ENCODE results near the gene VGLL3.
"Not testable (repeated sequence)": the region's sequence is repeated elsewhere in the genome, so short reads cannot be mapped to it uniquely, and the experiment has no call there.

Gene VGLL3, protein sequence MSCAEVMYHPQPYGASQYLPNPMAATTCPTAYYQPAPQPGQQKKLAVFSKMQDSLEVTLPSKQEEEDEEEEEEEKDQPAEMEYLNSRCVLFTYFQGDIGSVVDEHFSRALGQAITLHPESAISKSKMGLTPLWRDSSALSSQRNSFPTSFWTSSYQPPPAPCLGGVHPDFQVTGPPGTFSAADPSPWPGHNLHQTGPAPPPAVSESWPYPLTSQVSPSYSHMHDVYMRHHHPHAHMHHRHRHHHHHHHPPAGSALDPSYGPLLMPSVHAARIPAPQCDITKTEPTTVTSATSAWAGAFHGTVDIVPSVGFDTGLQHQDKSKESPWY

DNA sequence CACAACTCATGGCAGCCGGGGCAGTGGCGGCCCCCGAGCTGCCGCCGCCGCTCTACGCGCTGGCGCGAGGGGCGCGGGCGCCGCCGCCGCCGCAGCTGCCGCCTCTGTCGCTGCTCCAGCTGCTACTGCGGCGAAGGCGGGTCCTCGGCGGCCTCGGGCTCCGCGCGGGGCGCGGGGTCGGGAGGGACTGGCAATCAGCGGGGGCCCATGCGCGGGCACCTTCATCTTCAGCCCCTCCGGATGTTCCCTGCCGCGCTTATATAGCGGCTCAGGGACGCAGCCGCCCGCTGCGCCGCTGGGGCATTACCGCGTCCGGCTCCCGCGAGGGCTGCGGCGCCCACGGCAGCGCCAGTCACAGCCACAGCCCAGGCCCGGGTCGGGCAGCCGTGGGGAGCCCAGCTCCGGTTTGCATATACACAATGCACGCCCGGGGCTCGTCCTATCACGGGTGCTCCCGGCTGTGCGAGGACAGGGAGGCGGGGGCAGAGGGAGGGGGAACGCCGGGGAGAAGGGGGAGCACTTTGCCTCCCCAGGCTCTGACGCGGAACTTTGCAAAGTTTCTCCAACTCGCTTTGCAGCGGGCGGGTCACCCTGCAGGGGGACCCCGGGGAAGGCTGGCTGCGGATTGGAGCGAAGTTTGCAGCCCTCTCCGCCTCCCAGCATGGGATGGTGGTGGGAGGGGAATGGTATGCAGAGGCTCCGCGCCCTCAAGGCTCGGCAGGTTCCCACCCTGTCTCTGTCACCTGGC, at the start of gene VGLL3:
Gene VGLL3, minus strand, starts transcription at position 416 of the 748 bp plus-strand sequence. Its CDS starts 406 bp downstream, at position 10.
- in situ Hi-C loops (cut with HindIII; ENCODE audit: low sequenced_read_pairs) = no loop called here

DNA sequence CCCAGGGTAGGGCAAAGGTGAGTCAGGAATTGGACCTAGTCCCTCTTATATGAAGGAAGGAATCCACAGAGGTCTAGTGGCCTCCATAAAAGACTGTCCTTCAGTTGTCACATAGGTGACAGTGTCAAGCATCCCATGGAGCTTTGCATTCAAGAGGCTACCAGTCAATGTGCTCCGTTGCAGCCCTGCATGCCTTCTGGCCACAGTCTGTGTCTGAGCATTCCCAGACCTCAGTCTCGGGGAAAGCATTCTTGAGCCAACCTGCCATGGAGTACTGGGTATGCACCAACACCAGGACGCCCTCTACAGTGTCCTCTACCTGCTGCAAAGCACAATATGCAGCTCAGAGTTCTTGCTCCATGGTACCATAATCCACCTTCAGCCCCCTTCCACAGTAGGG, 46.7 kb upstream of the VGLL3 start:
- in situ Hi-C loops (cut with HindIII; ENCODE audit: low sequenced_read_pairs) = no loop called here

DNA sequence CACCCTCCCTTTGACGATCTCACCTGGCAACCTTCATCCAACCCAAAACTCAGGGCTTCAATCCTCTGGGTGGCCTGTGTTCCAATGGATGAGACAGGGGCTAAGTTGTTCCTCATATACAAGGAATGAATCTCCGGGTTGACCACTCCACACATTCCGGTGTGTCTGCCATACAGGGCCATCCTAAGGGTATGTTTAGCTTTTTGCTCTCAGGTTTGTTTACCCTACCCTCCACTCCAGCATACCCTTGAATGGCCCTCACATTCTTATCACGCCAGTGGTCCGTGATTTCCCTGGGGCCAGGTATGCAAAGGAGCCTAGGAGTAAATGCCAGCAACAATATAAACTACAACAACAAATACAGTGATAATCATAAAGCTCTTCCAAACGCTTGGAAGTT, 45.7 kb upstream of the VGLL3 start:
- in situ Hi-C loops (cut with HindIII; ENCODE audit: low sequenced_read_pairs) = no loop called here

DNA sequence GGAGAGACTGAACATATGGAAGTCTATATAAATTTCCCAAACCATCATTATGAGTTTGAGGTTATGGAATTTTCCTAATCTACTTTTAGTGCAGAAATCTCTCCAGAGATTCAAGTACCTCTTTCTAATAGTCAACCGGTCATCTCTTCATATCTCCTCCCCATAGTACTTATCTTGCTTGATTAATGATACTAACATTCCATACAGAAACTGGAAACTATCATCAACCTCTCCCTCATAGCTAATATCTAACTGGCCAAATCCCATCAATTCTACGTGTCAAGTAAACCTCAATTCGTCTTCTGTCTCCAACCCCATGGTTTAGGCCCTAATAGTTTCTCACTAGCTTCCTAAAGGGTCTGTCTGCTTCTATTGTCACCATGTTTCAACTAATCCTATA, 44.4 kb upstream of the VGLL3 start:
- in situ Hi-C loops (cut with HindIII; ENCODE audit: low sequenced_read_pairs) = no loop called here

DNA sequence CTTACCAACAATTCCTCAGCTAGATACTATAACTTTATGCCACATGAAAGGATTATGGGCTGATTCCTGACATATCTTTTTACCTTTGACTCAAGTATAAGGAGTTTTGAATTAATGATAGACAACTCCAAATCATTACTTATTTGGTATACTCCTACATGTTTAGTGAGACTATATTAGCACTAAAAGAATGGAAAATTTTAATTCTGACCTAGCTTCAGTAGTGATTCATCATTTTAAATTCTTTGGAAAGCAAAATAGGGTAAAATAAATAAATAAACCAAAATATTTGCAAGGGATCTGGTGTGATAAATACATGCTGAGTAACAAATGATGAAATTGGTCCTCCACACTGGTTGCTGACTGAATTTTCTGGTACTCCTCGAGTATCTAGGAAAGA, 42.3 kb upstream of the VGLL3 start:
- in situ Hi-C loops (cut with HindIII; ENCODE audit: low sequenced_read_pairs) = no loop called here

DNA sequence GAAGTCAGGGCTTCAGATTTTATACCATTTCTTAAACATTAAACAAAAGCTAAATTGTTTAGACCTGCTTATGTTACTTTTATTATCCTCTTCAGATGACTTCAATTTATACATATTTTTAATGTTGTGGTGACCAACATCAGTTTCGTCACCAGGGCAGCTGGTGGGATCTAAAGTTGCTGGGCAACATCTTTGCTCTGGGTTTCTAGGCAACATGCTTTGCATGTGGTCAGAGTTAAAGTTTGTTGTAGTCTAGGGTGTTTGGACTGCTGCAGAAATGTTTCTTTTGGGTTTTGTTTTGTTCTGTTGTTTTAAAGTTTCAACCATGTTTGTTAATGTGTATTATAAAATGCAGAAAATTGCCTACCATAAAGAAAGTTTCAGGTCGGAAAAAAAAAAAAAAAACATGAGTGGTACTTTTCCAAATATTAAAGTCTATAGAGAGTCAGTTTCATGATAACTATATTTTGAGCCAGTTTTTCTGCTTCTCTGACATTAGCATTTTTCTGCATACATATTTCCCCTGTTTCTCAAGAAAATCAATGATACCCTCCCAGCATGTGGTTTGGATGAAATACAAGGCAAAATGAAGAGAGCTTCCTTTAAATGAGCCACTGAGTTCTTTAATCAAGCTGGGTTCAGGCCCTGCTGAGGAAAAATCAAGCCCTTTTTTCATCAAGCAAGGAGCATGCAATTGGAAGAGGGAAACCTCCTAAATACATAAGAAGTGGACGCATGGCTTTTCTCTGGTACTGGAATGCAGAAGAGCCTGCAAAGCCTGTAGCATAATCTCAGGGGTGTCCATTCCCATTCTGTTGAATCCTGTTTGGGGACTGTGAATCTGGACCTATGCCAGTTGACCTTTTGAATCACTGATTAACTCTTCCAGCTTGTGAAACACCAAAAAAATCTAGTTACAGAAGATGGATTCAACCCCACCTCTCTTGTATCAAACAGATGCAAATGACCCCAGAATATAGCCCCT, 35.0 kb upstream of the VGLL3 start:
- in situ Hi-C loops (cut with HindIII; ENCODE audit: low sequenced_read_pairs) = no loop called here

DNA sequence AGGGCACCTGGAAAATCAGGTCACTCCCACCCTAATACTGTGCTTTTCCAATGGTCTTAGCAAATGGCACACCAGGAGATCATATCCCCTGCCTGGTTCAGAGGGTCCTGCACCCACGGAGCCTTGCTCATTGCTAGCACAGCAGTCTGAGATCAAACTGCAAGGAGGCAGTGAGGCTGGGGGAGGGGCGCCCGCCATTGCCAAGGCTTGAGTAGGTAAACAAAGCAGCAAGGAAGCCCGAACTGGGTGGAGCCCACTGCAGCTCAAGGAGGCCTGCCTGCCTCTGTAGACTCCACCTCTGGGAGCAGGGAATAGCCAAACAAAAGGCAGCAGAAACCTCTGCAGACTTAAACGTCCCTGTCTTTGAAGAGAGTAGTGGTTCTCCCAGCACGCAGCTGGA, 26.4 kb upstream of the VGLL3 start:
- in situ Hi-C loops (cut with HindIII; ENCODE audit: low sequenced_read_pairs) = not testable (repeated sequence)

DNA sequence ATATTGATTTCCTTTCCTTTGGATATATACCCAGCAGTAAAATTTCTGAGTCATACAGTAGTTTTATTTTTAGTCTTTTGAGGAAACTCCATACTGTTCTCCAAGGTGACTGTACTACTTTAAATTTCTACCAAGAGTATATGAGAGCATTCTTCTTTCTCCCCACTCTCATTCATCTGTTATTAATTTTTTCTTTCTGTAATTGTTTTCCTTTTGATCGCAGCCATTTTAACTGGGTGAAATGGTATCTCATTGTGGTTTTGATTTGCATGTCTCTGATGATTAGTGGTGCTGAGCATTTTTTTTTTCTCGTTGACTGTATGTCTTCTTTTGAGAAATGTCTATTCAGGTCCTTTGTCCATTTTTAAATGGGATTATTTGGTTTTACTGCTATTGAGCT, 18.3 kb upstream of the VGLL3 start:
- in situ Hi-C loops (cut with HindIII; ENCODE audit: low sequenced_read_pairs) = no loop called here

DNA sequence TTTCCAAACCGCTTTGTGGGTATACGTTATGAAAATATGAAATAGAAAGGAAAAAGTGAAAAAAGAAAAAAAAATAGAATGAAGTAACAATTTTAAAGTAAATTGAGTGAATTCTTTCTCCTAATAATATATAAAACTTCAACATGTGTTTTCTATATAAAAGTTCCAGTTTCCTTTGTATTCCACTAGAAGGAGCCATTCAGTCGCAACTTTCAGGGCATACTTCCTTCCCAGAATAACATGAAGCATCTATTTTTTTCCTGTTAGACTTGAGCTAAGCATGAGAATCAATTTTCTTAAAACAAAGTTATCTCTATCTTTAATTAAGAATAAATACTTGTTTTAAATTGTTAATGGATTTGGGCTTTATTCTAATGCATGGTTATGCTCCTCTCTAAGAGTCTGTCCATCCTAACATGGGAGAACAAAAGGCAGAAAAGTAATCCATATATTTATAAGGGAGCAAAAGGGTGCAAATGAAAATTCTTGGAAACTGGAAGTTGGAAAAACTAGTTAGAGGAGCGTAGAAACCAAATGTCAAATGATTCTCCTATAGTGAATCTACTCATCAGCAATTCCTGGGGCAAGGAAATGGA, 16.0 kb upstream of the VGLL3 start:
- in situ Hi-C loops (cut with HindIII; ENCODE audit: low sequenced_read_pairs) = no loop called here

DNA sequence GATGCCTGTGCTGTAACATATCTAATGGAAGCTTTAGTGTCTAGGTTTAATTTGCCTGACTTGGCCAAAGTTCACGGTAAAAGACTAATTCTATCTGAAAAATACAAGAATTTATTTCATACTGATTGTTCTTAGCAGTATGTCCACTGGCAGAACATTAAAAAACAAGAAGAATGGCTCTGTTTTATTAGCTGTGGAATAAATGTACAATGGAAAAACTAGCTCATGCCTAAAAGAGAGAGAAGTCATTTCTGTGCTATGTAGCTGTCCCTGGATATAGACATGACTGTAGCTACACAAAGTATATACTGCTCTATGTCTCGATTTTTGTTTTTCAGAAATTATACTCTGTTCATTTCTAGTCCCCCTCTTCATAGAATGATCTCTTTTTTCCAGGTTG, 13.9 kb upstream of the VGLL3 start:
- in situ Hi-C loops (cut with HindIII; ENCODE audit: low sequenced_read_pairs) = no loop called here

DNA sequence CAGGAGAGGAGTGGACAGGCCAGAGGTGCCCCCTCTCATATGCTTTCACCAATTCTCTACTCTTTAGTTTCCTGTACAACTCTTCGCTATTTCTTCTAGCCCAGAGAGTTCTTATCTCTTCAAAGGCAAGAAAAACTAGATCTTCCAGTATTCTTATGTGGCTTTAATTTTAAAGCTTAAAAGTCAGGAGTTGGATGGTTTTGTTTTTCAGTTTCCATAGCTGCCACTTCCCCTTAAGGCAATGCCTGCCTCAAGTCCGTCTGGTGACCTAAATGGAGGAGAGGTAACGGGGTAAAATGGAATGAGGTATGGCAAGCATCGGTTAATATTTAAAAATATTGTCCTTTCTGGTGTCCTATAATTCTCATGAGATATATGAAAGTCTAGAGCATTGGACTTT, 11.4 kb upstream of the VGLL3 start:
- in situ Hi-C loops (cut with HindIII; ENCODE audit: low sequenced_read_pairs) = no loop called here

DNA sequence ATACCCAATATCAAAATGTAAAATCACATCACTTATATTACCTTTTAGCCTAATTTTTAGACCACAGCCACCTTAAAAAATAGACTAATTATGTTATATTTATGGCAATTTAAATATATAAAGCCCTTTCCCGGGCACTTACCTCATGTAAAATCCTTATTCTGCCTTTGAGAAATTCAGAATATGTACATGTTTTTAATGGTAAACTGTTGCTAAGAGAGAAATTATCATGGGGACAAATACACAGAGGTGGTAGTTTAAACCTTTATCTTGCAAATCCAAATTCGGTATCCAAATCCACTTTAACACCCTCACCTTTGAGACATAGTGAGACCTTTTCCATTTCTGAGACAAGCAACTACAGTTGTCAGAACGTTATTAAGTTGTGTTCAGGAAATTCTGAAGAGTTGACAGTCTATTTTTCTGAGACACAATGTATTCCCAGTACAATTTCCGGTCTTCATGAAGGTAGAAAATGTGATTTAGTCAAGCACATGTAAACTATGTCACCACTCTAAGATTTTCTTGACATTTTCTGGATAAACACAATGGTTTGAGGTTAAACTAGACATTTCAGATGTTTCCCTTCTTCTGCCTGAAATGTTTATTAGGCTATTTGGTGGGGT, 10.6 kb upstream of the VGLL3 start:
- in situ Hi-C loops (cut with HindIII; ENCODE audit: low sequenced_read_pairs) = no loop called here

DNA sequence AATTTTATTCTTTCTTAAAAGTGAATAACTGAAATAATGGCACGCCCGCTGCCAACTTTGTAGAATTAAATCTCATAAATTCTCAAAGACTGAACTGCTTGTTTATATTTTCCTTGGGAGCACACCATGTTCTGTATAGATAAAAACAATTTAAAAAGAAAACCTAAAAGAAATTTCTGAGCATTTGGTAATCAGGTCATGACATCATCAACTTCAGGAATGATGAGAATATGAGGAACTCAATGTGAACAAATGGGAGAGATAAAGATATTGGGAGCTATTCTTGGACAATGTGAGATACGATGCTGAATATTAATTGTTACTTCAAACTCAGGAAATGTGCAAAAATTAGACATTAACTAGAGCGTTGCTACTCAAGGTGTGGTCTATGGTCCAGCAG, 10.0 kb upstream of the VGLL3 start:
- in situ Hi-C loops (cut with HindIII; ENCODE audit: low sequenced_read_pairs) = no loop called here

DNA sequence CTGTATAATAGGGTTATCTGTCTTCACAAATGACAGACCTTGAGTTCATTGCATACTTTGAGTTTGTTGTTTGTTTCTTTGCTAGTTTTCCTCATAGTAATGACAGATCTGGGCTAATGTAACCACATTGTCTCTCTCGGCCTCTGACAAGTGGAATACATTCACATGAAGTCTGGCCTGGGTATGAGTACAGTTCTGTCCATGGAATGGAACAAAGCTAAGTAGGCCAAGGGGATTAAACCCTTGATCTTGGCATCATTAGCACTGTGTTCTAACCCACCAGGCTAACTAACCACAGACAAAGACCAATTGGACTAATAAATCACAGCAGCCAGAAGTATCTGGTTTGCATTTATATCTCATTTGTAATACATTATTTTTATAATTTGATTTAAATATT, 7.6 kb upstream of the VGLL3 start:
- in situ Hi-C loops (cut with HindIII; ENCODE audit: low sequenced_read_pairs) = no loop called here

DNA sequence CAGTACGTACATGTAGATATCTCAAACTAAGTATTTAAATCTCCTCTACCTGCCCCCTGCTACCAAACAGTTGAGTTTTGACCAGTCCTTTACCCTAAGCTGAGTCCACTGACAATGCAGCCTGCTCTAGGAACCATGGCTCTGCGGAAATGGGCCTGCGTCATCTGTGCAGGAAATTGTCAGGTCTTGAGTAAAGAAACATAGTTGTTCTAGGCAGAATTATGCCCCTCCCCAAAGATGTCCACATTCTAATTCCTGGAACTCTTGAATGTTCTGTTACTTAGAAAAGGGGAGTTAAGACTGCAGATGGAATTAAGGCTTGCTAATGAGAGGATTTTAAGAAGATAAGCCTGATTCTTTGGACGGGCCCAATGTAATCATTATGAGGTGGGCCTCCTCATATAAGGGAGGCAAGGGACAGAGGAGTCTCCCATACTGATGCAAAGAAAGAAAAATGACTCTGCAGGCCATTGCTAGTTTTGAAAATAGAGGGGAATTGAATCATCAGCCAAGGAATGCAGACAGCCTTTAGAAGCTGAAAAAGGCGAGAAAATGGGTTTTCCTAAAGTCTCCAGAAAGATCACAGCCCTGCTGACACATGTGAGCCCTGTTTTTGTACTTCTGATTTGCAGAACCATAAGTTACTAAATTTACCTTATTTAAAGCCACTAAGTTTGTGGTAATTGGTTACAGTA, 5.5 kb upstream of the VGLL3 start:
- in situ Hi-C loops (cut with HindIII; ENCODE audit: low sequenced_read_pairs) = no loop called here

DNA sequence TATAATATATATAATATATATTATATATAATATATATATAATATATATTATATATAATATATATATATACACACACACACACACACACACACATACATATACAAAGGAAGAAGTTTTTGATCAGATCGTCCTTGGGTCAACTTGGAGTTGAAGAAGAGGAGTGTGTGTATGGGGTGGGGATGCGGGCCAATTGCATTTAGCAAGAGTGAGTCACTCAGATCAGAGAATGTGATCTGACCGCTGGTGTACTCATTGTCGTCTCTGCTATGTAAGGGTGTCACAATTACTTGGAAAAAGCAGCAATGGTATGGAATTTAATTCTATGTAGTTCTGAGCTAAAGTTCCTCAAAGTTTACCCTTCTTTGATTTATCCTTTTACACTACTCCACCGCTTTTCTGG, 4.6 kb upstream of the VGLL3 start:
- in situ Hi-C loops (cut with HindIII; ENCODE audit: low sequenced_read_pairs) = no loop called here

DNA sequence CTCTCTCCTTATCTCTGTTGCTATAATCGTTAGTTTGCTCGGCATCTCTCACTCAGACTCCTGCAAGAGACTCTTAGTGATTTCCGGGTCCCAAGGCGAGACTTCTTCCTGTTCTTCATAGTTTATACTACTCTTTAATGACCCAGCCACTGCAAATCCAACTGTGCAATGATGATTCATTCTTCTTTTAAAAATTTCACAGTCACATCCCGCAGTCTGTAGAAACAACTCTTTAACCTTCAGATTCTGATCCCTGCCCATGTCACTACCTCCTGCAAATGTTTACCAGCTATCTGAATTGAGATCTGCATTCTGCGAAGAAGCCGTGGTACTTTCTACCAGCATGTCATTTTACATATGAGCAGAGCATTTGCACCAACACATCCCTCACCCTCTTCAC, 2.8 kb upstream of the VGLL3 start:
- in situ Hi-C loops (cut with HindIII; ENCODE audit: low sequenced_read_pairs) = no loop called here

DNA sequence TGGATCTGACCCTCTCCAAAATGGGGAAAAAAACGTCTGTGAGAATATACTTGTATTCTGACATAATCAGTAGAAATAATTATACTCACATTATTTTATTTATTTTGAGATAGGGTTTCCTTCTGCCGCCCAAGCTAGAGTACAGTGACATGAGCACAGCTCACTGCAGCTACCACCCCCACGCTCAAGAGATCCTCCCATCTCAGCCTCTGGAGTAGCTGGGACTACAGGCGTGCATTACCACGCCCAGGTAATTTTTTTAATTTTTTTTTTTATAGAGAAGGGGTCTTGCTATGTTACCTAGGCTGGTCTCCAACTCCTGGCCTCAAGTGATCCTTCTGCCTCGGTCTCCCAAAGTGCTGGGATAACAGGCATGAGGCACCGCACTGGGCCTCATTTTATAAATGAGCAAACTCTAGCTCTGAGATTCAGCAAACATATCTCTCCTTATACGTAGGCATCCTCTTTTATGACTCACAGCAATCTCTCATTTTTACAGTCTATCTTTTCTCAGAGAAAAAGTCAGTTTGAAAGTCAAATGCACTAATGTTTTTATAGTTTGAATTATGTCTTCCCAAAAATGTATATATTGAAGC, 989 bp upstream of the VGLL3 start:
- in situ Hi-C loops (cut with HindIII; ENCODE audit: low sequenced_read_pairs) = no loop called here

DNA sequence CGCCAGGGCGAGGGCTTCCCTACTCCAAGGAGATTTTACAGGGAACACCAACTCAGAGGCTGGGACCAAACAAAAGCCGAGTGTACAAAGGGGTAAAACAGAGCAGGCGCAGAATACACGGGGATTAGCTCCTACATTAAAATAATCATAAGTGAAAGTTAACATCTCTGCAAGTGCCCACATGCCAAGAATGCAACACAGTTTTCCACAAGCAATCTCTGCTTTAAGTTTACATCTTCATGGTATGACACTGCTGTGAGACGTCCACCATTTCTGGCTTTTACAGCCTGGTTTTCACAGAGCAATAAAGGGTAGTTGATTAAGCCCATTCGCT, 500 bp upstream of the VGLL3 start:
- in situ Hi-C loops (cut with HindIII; ENCODE audit: low sequenced_read_pairs) = no loop called here
